HG03103 (cell line): Measurements from ENCODE around the gene TMEM236.

Source experiments
- ATAC-seq: cut with Tn5 transposase; IDR thresholded peaks from one replicate; pipeline ENCODE4 v1.9.1; 2021; ENCODE audit warnings: low read depth; ENCODE audit not compliant: unreplicated experiment

TMEM236 gene

DNA sequence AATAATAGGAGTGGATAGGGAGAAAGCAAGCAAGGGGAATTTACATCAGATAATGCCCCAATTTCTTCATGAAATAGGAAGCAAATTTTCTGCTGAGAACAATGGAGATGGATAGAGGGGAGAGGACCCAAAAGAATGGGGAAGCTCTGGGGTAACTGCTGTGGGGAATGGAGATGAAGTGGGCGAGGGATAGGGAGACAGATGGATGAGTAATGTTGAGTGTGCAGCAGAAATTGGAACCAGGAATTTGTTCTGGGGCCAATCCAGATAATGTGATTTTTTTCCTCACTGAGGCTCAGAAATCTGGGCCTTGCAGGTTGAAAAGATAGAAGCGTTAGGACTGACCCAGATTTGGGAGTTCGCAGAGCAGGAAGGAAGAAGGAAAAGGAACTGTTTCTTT is 32.7 kb downstream of the TMEM236 start:
- ATAC-seq = no peak

DNA sequence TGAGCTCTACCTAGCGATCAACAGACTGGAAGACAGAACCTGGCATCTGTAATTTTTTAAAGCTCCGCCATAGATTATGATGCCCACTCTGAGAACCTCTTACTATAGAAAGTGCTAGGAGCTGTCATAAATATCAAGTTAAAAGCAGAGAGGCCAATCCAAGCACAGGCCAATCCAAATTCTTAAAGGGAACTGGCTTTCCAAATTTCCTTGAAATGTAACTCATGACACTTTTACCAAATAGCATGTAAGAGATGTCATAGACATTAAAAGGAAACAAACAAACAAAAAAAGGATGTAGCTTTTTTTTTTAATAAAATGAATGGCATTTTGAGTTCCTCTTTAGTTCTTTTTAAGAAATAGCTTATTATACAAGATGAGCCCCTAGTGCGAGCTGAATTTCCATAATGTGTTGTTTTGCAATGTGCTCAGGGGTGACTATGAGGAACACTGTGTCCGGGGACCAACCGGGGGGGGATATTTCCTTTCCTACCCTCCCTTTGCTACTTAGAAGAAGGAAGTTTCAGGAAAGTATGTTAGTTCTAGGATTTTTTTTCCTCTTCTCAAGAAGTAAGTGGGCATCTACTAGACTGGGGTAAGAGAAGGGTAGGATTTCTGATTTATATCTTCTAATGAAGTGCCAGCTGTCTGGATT is 33.4 kb downstream of the TMEM236 start:
- ATAC-seq = no peak

DNA sequence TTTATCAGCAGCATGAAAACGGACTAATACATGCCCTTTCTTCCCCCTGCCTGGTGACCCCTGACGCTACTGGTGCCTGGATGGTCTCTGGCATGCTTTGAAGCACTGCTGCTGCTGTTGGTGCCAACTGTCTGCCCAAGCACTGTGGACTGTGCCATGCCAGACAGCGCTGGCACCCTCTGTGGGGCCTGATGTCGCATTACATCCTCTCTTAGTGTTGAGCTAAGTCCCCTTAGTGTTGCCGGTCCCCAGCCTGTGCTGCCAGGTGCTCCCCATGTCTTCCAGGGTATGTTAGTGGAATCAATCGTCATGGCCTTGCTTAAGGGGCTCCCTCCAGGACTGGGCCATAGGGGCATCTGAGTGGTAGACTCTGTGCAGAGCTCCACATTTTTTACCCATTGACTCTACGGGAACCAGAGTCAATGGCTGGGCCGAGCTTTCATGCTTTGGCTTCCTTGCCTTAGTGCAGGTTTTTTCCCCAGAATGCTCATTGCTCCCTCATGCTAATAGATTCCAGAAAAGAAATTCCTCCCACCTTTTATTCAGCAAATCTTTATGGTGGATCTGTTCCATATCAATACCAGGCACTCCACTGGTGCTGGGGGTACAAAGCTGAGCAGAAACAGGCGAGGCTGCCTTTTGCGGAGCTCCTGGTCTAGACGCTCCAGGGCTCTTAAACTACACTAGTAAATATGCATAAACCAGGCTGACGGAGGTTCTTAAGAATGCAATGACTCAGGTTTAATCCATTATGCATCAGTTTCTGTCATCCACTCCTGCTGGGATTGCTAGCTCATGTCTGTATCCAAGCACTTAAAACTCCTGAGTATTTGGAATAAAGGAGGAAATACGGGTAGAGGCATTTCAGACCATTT is 35.3 kb downstream of the TMEM236 start:
- no peak for ATAC-seq

DNA sequence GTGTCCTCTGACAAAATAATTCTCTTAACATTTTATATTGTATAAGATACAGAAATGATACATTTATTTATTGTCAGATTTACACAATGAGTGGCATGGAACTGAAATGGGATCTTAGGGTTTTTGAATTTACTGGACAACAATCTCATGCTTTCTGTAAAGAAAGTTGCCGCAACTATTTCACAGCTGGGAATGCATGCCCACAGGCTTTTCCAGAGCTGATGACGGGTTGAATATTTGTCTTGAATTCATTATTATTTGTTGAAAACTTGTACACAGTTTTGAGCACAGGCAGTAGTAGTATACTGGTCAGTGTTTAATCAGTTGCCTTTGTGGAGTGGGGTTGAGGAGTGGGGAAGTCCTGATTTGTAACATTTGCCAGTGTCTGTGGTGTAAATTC is 36.6 kb downstream of the TMEM236 start:
- ATAC-seq = no peak

DNA sequence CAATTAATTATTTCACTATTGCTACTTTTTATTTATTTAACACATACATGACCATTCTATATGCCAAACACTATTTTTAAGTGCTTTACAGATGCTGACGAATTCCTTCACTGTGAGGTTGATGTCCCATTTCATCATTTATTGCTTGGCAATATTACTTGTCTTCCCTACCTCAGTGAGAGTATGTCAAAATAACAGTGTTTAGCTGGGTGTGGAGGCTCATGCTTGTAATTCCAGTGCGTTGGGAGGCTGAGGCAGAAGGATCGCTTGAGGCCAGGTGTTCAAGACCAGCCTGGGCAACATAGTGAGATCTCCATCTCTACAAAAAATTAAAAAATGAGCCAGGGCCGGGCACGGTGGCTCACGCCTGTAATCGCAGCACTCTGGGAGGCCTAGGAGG is 37.4 kb downstream of the TMEM236 start:
- no peak for ATAC-seq

DNA sequence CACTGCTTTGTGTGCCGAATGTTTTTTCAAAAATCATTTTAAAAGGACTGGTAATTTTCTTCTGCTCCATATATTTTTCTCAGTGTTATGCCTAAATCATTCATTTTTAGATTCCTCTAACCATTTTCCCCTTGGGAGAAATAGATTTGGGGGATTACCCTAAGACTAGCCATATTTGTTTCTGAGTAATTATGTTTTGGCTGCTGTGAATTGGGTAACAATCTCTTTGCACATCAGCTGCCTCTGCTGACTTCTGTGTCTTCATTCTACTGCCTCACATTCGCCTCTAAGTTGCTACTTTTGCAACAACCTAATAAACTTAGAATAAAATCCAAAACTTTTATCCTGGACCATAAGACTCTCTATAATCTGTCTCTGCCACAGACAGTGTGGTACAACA is 38.6 kb downstream of the TMEM236 start:
- no peak for ATAC-seq

DNA sequence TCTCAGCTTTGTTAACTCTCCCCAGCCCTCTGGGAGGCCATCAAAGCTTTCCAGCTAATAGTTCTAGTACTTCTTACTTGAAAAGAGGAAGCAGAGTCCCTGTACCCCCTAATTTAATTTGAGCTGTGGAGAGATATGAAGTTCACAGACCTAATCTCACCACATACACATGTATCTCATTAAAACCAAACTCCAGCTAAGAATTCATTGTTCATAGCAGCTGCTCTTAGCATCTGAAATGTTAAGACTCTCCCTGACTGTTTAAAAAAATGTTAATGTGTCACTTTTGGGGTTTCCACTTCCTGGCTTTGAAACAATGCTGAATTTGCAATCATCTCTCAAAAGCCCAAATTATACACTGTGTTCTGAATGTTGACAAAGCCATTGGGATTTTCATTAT is 41.0 kb downstream of the TMEM236 start:
- ATAC-seq = no peak

DNA sequence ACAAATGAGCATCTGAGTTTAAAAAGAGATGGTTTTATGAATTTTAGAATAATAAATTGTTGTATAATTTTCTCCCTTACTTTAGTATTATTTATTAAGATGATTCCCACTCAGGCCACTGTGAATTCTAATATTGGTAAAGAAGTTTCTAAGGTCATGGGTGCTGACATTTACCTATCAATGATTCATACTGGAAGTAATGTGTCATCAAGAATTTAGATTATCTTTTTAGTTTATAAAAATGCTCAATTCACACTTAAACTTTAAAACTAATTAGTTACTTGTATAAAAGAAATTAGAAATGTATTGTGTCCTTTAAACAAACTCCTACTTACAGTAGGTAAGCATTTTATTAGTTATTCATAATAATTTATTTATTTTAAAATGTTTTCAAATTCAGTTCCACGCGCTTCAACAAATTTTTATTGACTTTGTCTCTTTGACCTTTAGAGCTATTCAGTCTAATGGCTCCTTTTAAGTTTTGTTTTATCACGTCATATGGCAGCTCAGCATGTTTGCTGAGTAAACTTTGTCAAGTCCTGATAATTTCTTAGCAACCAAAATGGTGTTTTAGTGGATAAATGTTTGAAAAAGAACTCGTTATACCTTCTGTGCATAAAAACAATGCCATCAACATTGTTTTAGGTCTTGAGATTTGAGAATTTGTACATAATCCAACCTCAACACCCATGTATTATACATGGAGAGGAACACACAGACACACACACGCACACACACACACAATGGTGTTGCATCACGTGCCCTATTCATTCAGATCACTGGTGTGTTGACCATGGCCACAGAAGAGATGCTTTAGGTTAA is 42.0 kb downstream of the TMEM236 start:
- ATAC-seq = no peak

DNA sequence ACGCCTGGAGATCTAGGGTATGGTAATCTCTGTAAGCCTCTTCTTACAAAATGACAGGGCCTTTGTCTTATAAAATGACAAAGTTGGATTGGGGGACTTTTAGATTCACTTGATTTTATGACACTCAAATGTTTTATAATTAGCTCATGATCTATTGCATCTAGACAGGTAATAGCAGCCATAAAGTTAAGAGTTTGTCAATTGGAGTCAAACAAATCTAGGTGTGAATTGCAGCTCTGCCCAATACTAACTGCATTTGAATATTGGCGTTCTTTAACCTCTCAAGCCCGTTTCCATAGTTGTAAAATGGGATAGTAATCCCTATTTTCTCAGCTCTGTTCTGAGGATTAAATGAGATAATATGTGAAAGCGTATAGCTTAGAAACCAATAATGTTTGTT is 43.1 kb downstream of the TMEM236 start:
- ATAC-seq = no peak

DNA sequence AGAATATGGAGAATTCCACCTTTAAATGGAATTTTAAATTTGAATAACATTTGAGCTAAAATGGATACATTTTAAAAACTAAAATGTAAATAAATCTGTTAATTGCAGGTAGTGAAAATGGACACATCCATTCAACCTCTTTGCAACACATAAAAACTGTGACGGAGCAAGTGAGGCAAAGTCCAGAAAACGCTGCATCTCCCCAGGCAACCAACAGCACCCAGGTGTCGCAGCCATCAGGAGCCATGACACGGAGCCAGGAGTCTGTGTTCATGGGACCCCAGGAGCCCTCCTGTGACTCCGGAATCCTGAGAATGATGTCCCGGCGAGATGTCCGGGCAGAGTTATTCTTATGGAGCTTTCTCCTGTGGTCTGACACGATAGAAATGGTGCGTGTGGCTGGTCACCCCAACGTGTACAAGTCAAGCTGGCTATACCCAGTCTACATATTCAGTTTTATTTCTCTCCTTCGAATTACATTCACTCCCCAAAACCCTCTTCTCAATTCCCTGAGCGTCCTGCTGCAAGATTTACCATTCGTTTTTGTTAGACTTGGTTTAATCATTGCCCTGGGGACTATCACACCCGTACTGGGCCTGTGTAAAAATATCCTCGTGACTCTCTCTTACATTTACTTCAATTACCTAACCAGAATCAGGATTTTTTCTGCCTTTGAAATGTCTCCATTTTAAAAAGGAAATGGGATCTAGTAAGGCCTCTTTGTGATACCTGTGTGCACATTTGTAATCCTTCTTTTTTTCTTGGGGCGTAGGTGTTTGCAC is 44.0 kb downstream of the TMEM236 start:
- no peak for ATAC-seq

DNA sequence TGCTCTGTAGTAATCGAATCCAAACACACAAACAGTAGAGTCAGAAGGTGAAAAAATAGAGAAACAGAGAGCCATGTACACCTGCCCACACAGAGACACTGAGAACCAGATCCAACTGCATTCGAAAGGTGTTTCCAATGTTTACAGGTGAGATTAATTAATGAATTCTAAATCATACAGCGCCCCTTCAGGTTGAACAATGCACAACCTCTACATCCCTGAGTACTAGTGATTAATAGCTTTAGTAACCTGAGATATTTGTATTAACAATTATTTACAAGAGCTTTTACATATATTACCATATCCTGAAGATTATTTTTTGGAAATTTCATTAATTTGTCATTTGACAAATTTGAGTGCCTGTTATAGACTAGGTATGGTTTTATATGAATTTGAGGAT is 49.5 kb downstream of the TMEM236 start:
- no peak for ATAC-seq

DNA sequence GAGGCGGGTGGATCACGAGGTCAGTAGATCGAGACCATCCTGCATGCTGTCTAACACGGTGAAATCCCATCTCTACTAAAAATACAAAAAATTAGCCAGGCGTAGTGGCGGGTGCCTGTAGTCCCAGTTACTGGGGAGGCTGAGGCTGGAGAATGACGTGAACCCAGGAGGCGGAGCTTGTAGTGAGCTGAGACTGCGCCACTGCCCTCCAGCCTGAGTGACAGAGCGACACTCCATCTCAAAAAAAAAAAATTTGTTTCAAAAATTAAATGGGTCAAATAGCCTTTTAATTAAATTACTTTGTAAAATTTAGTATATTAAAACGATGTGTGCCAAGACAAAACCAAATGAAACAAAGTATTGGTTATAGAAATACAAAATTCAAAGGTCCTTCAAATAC is 50.3 kb downstream of the TMEM236 start:
- ATAC-seq = no peak

DNA sequence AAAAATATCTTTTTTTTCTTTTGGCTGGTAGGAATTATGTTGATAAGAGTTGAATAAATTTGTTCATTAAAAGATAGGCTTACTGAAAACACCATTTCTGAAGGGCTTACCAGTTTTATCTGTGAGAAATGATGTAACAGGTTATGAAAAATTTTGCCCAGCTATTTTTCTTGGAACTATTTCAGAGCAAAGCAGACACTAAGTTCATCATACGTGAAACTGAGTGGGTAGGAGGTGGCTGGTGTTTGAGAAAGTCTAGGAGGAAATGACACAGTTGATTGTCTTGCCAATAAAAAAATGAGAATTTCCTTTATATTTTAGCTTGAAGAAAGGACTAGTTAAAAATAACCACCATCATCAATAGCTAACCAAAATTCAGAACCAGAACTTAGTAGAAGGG is 51.0 kb downstream of the TMEM236 start:
- ATAC-seq = no peak

DNA sequence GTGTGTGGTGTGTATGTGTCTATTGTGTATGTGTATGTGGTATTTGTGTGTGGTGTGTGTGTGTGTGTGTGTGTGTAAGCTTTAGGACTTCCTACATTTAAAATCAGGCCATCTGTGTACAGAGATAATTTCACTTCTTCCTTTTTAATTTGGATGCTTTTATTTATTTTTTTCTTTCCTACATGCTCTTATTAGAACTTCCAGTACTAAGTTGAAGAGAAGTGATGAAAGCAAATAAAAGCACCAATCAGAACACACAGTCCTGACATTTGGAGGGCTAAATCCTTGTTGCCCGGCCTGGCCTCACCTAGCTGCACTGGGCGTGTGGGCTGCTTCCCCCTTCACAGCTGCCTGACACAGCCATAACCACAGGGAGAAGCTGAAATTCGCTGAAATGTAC is 53.3 kb downstream of the TMEM236 start:
- no peak for ATAC-seq

DNA sequence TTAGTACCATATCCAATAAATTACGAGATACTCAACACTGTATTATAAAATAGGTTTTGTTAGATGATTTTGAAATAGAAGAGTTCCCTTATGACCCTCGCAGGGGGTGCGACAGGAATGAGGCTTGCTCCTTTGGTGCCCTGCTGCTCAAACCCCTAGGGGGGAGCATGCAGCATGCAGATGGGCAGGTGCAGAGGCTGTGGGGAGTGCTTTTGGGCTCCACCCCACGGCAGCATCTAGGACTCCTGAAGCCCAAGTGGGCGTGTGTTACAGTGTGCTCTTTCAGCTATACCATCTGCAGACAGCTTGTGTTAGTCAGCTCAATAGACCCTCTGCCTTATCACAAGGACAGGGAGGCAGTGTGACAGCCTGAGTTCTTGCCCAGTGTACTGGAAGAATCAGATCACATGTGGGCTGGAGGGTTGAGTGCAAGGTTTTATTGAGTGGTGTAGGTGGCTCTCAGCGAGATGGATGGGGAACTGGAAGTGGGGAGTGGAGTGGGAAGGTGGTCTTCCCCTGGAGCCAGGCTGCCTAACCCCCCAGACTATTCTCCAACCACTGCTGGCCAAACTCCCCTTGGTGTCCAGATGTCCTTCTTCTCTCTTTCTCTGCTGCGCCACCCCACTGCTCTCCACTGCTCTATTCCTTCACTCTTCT is 54.0 kb downstream of the TMEM236 start:
- ATAC-seq = no peak

DNA sequence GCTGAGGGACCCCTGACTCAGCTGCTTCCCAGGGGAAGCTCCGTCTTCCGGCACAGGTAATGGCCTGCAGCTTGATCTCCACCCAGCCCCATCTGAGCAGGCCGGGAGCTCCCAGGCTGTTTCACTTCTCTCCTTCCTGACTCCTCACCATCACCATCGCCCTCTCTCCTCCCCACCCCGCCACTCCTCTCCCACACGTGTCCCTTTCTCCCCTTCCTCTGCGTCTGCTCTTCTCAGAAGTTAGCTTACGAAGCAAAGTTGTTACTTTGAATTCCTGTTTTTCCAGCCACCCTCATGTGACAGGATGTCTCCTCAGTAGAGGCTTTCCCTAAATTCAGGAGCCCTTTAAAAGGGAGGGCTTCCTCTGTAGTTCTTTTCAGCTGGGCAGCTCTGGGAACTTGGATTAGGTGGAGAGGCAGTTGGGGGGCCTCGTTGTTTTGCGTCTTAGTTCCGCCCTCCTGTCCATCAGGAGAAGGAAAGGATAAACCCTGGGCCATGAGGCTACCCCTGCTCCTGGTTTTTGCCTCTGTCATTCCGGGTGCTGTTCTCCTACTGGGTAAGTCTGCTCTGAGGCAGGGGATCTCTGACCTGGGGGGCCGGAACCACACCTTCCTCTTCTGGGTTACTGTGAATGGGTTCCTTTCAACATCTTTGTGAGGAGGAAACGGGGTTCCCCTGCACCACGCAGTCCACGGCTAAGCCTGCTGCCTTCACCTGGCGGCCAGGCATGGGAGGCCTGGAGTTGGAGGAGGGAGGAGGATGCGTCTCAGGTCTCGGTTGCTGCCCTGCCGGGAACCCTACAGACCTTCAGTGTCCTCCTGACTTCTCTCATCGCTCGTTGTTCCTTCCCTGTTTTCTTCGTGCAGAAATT is 57.2 kb downstream of the TMEM236 start, which contains the start of gene MRC1:
Gene MRC1, plus strand, starts transcription at position 378 of the 871 bp plus-strand sequence. Its CDS starts 118 bp downstream, at position 496.
- ATAC-seq = no peak

DNA sequence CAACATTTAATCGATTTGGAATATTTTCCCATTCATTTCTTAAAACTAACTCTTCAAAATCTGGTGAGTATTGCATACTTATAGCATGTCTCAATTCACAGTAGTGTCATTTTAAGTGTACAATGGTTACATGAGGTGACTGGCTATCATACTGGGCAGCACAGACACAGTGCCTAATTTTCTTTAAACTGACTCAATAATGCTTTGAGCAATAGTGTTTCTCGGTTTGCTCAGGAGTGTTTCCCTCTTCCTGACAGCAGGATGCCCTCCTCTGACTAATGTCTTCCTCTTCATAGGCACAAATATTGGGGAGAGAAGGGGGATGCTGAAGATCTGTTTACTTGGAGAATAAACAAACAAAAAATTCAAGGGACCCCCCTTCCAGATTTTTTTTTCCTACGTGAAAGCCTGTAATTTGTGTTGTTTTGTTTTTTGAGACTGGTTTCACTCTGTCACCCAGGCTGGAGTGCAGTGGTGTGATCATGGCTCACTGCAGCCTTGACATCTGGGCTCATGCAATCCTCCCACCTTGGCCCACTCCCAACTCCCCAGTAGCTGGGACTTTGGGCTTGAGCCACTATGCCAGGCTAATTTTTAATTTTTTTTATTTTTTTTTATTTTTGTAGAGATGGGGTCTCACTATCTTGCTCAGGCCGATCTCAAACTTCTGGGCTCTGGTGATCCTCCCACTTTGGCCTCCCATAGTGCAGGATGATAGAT is 59.3 kb downstream of the TMEM236 start:
- ATAC-seq = no peak

DNA sequence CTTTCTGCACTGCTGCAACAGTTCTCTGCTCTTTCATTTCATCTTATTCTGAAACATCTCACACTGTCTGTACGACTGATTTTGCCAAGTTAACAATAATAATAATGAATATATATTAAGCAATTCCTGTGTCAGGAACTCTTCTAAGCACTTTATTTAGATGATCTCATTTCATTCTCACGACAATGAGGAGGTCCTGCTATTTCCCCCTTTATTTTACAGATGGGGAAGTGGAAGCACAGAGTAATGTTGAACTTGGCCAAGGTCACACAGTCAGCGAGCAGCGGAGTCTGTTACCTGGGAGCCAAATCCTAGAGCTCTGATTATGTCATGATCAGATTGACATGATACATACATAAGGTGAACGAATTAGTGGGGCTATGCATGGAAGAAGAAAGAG is 63.0 kb downstream of the TMEM236 start:
- no peak for ATAC-seq
